ENCODE results near the gene RGPD5. TPM values are rescaled to one million over a fixed set of nuclear protein-coding genes. Genes with fewer than 3 reads are reported as not detected.
"Not testable (repeated sequence)": the region's sequence is repeated elsewhere in the genome, so short reads cannot be mapped to it uniquely, and the experiment has no call there.

Gene RGPD5
- total RNA-seq, result 14.0 and 15.2 TPM in 2 replicates

DNA sequence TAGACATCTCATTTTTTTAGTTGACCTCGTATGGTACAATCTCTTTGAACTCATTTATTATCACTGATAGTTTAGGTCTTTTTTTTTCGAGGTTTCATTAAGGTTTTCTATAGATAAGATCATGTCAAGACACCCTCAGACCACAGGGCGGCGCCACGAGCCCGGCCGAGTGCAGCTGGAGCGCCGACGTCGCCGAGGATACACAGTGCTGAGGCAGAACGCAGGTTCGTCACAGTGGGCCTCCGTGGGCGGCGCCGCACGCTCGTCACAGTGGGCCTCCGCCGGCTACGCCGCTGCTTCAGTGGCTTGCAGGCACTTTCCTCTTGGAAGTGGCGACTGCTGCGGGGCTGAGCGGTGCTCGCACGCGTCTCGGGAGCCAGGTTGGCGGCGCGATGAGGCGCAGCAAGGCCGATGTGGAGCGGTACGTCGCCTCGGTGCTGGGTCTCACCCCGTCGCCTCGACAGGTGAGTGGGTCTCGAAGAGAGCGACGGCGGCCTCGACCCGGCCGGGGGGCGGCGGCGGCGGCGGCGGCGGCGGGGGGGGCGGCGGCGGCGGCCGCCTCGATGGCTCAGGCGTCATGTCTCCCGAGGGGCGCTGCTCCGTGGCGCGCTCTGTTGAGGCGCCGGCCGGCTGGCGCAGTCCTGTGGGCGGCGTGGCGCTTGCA is at the start of gene RGPD5:
TSS of gene RGPD5 (plus strand) at position 232 of the 664 bp plus-strand sequence. CDS start at position 393, 161 bp downstream.
- intact Hi-C loops (cut with micrococcal nuclease), result not testable (repeated sequence)

DNA sequence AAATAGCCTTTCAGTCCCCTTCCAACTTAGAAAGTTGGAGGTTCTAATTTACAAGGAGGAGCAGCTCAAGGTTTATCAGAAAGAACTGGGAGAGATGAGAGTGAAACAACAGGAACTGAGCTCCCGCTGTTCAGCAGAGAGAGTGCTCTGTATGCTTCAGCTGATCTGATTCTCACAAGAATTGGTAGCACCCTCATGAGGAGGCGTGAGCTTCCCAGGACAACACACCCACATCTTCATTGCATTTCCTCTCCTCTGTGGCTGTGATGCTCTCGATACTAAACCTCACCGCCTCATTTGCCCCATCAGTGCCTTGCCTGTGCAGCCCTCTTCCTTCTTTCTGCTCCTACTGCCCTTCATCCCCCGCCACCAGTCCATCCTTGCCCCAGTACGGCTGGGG is 42.5 kb upstream of the RGPD5 start:
- intact Hi-C loops (cut with micrococcal nuclease), result not testable (repeated sequence)

DNA sequence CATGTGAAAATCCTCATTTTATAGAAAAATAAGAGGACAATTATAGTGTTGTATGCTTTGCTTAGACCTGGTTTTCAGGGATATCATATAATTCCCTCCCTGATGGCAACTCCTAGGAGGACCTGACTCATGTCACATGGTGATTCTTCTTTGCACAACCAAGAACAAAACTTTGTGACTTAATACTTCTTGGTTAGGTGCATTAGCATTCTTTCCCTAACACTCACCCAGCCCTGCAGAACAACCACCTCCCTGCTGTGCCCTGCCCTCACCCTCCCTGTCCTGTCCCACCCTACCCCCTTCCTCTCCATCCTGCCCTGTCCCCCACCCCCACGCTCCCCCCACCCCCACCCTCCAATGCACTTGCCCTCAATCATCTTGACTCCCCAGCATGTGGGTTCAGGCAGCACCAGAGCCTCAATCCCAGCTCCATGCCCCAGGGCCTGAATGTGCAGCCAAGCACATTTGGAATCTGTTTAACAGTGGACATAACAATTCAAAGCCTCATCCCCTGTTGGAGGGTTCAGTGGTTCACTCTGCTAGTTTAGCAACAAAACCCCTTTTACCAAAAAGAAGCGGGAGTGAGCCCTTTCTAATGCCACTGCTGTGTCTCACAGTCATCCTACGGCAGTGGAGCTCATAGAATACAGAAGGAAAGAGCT is 36.8 kb upstream of the RGPD5 start:
- intact Hi-C loops (cut with micrococcal nuclease), result not testable (repeated sequence)

DNA sequence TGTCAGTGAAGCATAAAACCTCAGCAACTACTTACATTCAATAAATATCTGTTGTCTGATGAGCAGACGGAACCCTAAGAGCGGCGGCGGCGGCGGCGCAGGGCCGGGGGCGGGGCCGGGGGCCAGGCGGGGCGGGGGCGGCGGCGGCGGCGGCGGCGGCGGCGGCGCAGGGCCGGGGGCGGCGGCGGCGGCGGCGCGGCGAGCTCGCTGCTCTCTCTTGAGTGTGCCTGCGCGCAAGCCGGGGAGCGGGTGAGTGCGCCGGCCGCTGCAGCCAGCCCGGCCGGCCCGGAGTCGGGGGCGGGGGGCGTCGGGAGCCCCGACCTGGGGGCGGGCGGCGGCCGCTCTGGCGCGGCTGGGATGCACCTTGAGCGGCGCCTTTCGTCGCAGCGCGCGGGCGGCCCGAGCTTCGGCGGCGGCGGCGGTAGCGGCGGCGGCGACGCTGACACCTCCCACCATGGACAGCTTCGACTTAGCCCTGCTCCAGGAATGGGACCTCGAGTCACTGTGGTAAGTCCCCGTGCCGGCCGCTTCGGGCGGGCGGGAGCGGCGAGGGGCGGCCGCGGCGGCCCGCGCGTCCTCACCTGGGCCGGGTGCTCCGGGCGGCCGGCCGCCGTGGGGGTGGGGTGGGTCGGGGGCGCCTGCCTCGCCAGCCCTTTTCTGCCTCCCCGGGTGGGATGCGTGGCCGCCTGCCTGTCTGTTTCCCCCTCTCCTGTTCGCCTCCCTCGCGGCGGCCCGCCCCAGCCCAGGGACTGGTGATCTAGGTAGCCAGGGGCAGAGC is 33.7 kb upstream of the RGPD5 start:
- intact Hi-C loops (cut with micrococcal nuclease), result not testable (repeated sequence)

DNA sequence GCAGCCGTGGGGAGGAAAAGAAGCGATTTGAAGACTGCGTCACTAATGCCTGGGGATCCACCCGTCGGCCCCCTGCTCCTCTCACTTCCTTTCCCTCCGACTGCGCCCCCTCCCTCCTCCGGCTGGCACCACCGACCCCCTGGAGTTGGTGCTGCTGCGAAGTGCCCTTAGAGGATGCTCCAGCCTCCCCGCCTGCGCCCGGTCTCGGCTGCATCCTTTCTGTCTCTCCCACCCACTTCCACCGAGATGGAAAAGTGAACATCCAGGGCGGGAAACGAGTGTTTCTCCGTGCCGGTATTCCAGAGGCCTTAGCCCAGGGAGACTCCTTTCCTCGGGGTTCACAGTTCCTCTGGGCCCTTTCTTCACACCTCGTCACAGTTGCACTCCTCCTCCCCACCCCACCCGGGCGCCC is 33.1 kb upstream of the RGPD5 start:
- intact Hi-C loops (cut with micrococcal nuclease), result not testable (repeated sequence)

DNA sequence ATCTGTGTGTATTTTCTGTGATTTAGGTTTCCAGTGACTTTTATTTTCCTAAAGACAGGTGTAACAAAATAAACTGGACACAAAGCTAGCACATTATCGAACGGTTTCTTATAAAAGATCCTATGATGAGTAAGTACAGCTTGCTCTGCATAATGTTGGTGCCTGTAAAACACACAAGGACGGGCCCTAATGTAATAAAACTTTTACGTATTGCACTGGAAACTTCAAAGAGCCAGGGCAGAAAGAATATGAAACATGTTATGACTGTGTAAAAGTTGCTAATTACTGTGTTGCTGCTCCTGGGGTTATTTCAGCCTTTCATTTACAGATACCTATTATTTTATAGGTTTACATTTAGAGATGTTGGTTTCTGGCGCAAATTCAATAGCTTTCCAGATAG is 32.1 kb upstream of the RGPD5 start:
- intact Hi-C loops (cut with micrococcal nuclease), result not testable (repeated sequence)

DNA sequence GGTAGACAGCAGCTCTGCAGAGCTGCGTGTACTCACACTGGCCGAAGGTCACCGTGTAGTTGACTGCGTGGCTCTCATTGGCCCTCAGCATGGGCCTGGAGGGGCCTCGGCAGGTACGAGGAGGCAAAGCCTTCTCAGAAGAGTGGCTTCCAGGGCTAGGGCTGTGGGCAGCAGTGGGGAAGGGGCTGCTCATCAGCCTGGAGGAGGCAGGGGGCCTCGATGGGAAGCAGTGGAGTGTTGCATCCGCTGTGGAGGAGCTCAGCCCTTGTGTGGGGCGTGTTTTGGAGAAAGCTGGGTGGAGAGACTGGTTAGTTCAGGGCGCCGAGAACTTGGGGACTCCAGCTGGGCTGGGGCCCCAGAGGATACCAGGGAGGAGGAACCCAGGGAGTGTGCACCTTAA is 28.0 kb upstream of the RGPD5 start:
- intact Hi-C loops (cut with micrococcal nuclease), result not testable (repeated sequence)

DNA sequence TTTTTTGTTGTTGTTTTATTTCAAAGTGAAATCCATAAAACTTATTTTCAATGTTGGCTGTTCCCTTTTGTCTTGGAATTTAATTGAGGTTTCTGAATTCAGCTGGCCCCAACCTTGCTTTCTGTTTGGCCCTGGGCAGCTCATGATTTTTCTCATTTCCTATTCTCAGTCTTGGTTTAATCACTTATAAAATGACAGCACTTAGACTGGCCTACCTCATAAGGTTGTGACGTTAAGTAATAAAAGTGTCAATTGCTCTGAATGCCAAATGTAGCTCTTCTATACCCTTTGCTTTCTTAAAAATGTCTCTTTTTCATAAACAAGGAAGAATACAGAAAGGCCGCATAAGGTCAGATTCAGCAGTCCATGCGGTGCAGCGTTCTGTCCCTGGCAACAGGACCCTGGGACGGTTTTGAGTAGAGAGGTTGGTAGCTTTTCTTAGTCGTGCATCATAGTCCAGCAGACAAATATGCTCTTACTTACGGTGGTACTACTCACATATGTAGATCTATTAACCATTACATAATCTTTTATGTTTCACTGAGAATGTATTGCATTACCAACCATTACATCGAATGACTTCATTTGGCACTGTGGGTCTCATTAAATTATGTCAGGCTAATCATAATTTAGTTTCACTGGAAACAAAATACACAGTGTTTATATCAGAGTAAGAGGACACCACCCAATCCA is 27.1 kb upstream of the RGPD5 start:
- intact Hi-C loops (cut with micrococcal nuclease), result not testable (repeated sequence)

DNA sequence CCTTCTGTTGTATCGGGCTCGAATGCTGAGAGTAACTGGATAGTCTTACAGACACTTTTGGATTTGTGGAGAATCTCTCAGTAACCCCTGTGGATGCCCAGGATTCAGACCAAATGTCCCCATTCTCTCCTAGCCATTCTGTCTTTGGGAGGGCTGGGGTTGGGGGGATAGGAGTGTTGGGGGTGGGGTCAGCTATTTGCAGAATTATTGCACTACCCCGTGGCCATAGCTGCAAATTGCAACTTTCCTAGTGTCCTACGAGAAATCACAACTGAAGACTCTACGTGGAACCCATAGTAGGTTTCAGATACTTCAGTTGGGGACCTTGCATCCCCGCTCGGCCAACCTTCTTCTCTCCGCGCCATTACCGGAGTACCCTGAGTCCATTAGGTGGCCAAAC is 25.2 kb upstream of the RGPD5 start:
- intact Hi-C loops (cut with micrococcal nuclease), result not testable (repeated sequence)

DNA sequence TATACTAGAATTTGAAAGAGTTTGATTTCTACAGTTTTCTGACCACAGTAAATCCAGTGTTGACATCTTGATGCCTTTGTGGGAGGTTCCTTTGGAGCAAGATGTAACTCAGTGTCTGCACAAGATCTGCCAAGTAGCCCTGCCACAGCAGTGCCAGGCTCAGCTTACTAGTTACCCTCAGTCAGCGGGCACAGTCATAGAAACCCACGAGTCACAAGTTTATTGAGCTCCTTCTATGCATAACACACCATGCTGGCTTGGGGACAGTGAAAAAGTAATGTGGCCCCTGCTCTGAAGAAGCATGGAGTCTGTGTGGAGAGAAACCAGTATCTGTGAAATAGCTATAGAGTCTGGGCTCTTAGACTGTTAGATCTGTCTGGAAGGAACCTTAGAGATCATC is 15.0 kb upstream of the RGPD5 start:
- intact Hi-C loops (cut with micrococcal nuclease), result not testable (repeated sequence)

DNA sequence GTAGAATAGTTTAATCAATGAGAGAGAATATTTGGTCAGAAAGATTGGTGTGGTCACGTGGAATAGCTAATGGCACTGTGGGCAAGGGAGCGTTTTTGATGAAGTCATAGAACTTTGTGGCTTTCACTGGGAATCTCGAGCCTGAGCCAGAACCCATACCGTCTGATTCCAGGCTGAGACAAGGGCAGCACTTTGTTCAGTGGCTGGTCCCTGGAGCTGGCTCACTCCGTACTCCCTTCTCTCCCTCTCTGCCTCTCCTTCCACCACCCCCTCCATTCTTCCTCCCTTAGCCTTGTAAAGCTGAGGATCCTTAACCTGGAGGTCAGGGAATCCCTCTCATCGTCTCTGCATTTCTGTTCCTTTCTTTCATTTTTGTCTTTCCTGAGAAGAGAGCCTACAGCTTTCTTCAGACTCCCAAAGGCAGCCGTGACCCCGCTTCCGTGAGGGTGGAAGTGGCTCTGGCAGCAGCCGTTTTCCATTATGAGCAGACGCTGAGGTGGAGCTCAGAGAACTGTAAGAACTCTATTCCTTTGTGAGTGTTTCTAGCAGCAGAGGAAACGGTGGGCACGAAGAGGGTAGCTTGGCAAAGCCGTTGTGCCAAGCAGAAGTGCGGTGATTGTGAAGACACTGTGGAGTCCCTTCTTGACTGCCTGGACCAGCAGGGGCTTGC is 12.8 kb upstream of the RGPD5 start:
- intact Hi-C loops (cut with micrococcal nuclease), result not testable (repeated sequence)

DNA sequence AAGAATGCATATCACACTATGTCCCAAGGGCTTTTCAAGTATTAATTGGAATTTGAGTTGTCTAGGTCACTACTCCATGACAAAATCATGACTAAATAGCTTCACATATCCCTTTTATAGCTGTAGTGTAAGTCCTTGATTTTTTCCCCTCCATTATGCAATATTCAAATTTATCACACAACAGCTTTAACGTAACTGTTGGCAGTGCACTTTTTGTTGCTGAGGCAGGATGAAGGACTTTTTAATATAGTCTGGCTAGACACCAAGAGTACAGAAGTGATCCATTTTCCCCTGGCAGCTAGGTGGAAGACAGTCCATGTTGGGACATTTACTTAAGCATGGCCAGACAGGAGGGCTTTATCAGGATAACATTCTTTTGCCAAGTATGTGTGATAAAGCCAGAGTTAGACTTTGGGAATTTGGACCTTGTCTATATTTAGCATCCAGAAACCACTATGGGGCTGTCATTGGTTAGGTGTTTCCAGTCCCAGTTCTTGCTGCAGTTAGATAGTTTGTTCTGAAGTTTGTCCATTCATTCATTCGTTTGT is 11.6 kb upstream of the RGPD5 start:
- intact Hi-C loops (cut with micrococcal nuclease), result not testable (repeated sequence)

DNA sequence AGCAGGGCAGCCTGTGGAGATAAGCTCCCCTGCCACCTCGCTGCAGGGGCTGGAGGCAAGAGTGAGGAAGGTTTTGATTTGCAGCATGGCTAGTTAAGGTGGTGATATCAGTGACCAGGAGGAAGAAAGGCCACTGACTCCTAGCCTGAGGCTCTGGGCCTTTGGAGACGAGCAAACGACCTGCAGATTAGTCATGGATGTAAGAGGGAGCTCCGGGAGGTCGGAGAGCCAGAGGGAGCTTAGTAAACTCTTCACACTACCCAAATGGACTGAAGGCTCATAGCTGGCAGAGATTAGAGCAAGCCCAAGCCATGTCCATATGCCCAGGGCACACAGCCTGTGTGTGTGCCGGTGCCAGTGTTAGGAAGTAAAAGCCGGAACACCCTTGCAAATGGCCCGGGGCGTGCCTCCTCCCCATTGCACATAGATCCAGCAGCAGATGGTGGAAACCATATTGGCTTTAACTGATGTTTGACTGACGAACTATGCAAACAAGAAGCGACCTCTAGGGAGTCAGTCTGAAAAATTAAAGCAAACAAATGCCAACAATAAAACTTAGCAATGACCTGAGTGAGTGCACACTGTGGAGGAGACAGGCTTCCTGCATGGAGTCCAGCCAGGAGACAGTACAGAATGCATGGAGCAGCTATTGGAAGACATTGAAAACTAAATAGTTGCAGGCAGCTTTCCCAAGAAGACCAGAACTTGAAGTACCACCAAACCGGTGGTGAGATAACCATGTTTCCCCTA is 2.4 kb upstream of the RGPD5 start:
- intact Hi-C loops (cut with micrococcal nuclease), result not testable (repeated sequence)

DNA sequence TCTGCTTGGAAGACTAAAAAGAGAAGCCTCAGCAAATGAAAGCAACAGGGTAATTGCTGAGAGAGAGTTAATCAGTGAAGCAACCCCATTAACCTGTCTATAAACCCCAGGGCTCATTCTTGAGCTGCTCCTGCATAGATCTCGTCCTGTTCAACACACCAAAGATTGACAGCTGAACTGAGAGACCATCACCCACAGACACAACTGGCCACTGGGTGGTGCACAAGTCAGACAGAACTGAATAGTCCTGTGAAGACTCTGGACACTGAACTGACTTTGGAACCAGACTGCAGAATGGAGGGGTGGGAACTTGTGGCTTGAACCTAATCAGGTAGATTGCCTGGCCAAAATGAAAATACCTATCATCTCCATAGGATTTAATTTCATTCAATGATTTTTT is 1.4 kb upstream of the RGPD5 start:
- intact Hi-C loops (cut with micrococcal nuclease), result not testable (repeated sequence)

DNA sequence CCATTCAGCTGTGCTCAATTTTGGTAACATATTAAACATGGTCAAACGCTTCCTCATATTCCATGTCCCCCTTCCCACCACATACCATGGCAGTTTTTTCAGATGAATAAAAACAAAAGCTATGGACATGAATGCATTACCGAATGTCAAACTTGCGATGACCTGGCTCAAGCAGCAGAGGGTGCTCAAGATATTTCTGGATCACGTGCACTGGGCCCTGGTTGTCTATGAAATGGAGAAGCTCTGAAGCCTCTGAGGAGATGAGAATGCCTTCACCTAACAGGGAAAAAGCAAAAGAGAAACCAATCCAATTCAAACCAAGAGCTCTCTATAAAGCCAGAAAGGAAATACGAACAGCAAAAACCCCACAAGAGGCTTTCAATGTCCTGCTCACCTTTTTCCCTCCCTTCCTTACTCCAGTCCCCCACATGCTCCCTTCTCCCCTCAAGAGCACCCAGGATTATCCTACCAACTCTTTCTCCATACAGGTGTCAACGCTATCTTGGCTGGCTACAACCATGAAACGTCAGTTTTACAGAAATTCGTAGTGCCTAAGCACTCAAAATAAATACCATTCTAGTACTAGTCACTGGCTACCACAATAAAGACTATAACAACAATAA is 77.1 kb downstream of the RGPD5 start:
- intact Hi-C loops (cut with micrococcal nuclease), result not testable (repeated sequence)

DNA sequence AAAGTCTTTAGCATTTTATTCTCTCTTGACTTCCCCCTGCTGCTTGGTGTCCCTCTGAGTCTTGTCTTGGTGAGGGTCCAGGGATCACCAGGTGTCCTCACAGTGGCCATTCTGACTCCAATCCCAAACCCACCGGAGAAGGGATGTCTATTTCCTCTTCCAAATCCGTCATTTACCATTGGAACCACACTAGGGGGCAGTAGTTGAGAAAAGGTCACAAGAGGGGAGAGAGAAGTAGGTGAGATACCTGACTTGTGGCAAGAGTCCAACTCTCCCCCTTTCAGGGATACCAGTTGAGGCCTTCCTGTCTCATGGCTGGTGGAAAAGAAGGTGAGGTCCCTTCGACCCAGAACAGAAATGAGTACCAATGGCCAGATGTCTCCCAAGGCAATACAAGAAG is 82.5 kb downstream of the RGPD5 start:
- intact Hi-C loops (cut with micrococcal nuclease), result not testable (repeated sequence)

DNA sequence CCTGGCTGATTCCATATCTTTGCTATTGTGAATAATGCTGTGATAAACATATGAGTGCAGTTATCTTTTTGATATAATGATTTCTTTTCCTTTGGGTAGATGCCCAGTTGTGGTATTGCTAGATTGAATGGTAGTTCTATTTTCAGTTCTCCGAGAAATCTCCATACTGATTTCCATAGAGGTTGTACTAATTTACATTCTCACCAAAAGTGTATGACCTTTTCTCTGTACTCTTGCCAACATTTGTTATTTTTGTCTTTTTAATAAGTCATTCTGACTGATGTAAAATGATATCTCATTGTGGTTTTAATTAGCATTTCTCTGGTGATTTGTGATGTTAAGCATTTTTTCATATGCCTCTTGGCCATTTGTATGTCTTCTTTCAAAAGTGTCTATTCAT is 88.0 kb downstream of the RGPD5 start:
- intact Hi-C loops (cut with micrococcal nuclease), result not testable (repeated sequence)

DNA sequence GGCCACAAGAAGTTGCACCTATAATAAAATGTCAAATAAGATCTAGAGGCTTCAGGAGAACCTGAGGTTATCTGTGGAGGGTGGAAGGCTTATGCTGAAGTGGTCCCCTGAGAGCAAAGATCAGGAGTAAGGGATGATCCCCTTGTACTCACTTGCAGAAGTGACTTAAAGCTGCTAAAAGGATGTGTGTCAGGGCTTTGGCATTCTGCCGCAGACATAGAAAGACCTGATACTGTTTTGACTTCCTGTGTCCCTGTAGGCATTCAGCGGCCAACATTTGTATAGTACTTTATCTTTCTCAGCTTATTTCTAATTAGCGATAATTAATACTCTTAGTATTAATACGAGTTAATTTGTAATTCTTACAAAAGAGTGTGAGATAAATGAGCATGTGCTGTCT is 94.3 kb downstream of the RGPD5 start:
- intact Hi-C loops (cut with micrococcal nuclease), result not testable (repeated sequence)

DNA sequence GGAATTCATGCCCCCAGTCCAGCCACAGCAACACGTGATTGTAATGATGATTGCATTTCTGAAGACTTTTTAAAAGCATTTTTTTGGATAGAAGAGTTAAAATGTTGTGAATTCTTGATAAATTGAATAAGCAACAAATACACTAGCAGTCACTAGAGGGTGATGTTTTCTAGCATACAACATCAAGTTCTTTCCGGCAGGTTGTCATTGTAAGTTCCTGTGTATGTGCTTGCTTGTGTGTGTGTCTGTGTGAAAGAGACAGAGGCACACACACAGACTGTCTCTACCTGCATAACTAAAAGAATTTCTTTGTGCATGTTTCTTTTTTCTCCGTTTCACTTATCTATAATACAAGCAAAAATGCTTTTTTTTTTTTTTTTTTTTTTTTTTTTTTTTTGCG is 95.8 kb downstream of the RGPD5 start:
- intact Hi-C loops (cut with micrococcal nuclease), result not testable (repeated sequence)

DNA sequence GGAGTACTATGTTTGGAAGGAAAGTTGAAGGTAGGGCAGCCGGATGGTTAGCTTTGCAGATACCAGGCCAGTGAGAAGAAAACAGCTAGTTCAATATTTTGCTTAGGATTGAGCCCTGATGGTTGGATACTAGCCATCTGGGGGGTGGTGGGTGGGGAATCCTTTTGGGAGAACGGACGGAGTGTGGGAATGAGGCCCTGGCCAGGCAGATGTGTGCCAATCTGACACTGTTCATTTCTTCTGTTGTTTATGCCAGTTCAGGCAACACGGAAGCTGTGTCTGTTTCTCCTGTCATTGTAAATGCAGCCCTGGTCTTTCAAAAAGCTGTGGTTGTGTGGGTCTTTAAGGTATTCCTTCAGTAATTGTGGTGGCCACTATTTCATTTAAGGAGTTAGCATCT is 96.9 kb downstream of the RGPD5 start:
- intact Hi-C loops (cut with micrococcal nuclease), result not testable (repeated sequence)
